HG03139 (cell line): Measurements from ENCODE around the gene MYO7B.

Experiments
- ATAC-seq: cut with Tn5 transposase; IDR thresholded peaks from one replicate; pipeline ENCODE4 v1.9.1; 2021; ENCODE audit not compliant: unreplicated experiment

The MYO7B gene

GRCh38 chr2:127586136-127586535 lies 50.7 kb downstream of the MYO7B start:
- ATAC-seq = no peak

- no peak for ATAC-seq
Observed at GRCh38 chr2:127586746-127587295, 51.3 kb downstream of the MYO7B start.

GRCh38 chr2:127588241-127588640 lies 52.8 kb downstream of the MYO7B start:
- no peak for ATAC-seq

GRCh38 chr2:127589358-127589757 lies 53.9 kb downstream of the MYO7B start:
- no peak for ATAC-seq

GRCh38 chr2:127589841-127590240 lies 54.4 kb downstream of the MYO7B start:
- ATAC-seq = no peak

GRCh38 chr2:127590386-127591190 lies 55.1 kb downstream of the MYO7B start:
- no peak for ATAC-seq

GRCh38 chr2:127591221-127591923 lies 55.9 kb downstream of the MYO7B start:
- ATAC-seq = peak; percentile 87

- no peak for ATAC-seq
Observed at GRCh38 chr2:127592761-127593227, 57.3 kb downstream of the MYO7B start.

GRCh38 chr2:127593228-127594115 lies 58.0 kb downstream of the MYO7B start:
- no peak for ATAC-seq

- no peak for ATAC-seq
Observed at GRCh38 chr2:127594116-127594591, 58.7 kb downstream of the MYO7B start.

- ATAC-seq = no peak
Observed at GRCh38 chr2:127596311-127597045, 61.0 kb downstream of the MYO7B start.

GRCh38 chr2:127597046-127597983 lies 61.8 kb downstream of the MYO7B start:
- no peak for ATAC-seq

- ATAC-seq = no peak
Observed at GRCh38 chr2:127597984-127598380, 62.5 kb downstream of the MYO7B start.

- ATAC-seq = no peak
Observed at GRCh38 chr2:127598711-127599110, 63.2 kb downstream of the MYO7B start.

- no peak for ATAC-seq
Observed at GRCh38 chr2:127599211-127599610, 63.7 kb downstream of the MYO7B start.

GRCh38 chr2:127604986-127605385 lies 69.5 kb downstream of the MYO7B start:
- no peak for ATAC-seq

GRCh38 chr2:127605691-127606263 lies 70.3 kb downstream of the MYO7B start:
- ATAC-seq = no peak

GRCh38 chr2:127606625-127607398 lies 71.3 kb downstream of the MYO7B start:
- ATAC-seq = no peak
